Peyer's patch (tissue), 4 donors: ENCODE data around the gene CHAT.

Experiments
- POLR2A ChIP-seq, 2 donors: fragments of 450-650 bp; IDR thresholded peaks; one replicate each; pipeline ENCODE4 v1.5.1; 2017; ENCODE audit warnings: antibody characterized with exemption in 2 of 2, mild to moderate bottlenecking in 2 of 2, moderate library complexity in 2 of 2
- TF ChIP-seq, protein P1 (sequence below), 6 experiments: fragments of 450-650 bp in 4 of 6; fragments of 200-600 bp in 2 of 6; sonication (generic) in 1 of 6; IDR thresholded peaks; one replicate each; pipeline ENCODE4 v1.5.1; 2017 to 2019; ENCODE audit warnings: antibody characterized with exemption in 6 of 6, mild to moderate bottlenecking in 3 of 6, moderate library complexity in 1 of 6

DNA sequence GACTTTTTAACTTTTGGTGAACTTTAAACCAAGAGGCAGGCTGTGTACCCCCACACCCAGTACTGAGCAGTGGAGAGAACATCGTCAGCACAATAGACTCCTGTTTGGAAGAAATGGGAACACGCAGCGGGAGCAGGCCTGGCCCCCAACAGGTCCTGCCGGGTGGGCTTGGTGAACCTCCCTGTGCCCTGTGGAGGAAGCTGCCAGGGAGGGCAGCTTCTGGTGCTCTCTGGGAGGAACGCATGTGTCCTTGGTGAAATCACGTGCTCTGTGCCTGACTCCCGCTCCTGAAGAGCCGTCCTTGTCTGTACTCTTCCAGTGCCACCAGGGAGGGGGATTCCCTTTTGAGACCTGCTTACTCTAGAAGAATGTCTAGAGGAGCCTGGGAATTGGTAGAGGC is 31.6 kb downstream of the CHAT start:
- TF ChIP-seq, protein P1, sequence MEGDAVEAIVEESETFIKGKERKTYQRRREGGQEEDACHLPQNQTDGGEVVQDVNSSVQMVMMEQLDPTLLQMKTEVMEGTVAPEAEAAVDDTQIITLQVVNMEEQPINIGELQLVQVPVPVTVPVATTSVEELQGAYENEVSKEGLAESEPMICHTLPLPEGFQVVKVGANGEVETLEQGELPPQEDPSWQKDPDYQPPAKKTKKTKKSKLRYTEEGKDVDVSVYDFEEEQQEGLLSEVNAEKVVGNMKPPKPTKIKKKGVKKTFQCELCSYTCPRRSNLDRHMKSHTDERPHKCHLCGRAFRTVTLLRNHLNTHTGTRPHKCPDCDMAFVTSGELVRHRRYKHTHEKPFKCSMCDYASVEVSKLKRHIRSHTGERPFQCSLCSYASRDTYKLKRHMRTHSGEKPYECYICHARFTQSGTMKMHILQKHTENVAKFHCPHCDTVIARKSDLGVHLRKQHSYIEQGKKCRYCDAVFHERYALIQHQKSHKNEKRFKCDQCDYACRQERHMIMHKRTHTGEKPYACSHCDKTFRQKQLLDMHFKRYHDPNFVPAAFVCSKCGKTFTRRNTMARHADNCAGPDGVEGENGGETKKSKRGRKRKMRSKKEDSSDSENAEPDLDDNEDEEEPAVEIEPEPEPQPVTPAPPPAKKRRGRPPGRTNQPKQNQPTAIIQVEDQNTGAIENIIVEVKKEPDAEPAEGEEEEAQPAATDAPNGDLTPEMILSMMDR (IDR thresholded peaks at IDR 0.05) = no peak
- no peak for TF ChIP-seq POLR2A (IDR thresholded peaks at IDR 0.05)
